K562 (cell line): Measurements from ENCODE around the gene RIN3. TPM values are rescaled to one million over a fixed set of nuclear protein-coding genes. Genes with fewer than 3 reads are reported as not detected.

Experiments used
- ATAC-seq: fragments of 200-7000 bp; cut with Tn5 transposase; 3 replicates; pipeline ENCODE4 v1.9.1; 2020; ENCODE audit warnings: moderate library complexity
- BruUV-seq: library from RNA; stranded (reverse); fragments of 400-500 nt; replicated peaks from 2 replicates; lab custom pipeline; 2021; lab: Mats Ljungman, UMichigan
- CTCF ChIA-PET: fragments of 300-600 bp; formaldehyde crosslinking; extraction: SDS; loops from one replicate; lab custom pipeline; 2021; ENCODE audit warnings: low intra/inter-chr PET ratio; lab: Yijun Ruan, JAX
- POLR2A ChIA-PET: fragments of 300-600, 350-650 bp; sonication (Branson Sonifier 250); formaldehyde crosslinking; extraction: SDS; loops from one replicate; lab custom pipeline; 2021; ENCODE audit warnings: antibody characterized with exemption, inconsistent platforms; lab: Yijun Ruan, JAX
- DNase-seq, 4 experiments: peaks; one replicate each; pipeline versions ENCODE4 v3.0.0 to v3.0.0-alpha.2; 2011 to 2018; ENCODE audit warnings: low spot score in 3 of 4, mixed read lengths in 3 of 4; ENCODE audit errors: extremely low read depth in 1 of 4
- FAIRE-seq: peaks from 2 replicates; lab custom pipeline; 2011; peaks lifted over from hg19 to GRCh38; lab: Jason Lieb, UNC
- H2AFZ ChIP-seq: 2 replicates; pipeline ENCODE4 v1.6.0; 2011; ENCODE audit warnings: low read depth, low read length, control low read depth, inconsistent platforms
- H3K27ac ChIP-seq: fragments of 200-600 bp; 3 replicates; pipeline ENCODE4 v1.8.0; 2011; ENCODE audit warnings: low read depth, mild to moderate bottlenecking, control low read depth, inconsistent platforms, low read length, moderate library complexity, mixed read lengths; ENCODE audit errors: extremely low read depth
- H3K27me3 ChIP-seq, 2 experiments: fragments of 300-600 bp in 1 of 2; 2 replicates in 1 of 2; 3 replicates in 1 of 2; pipeline versions ENCODE4 v1.6.0 to v1.8.0; 2011; ENCODE audit warnings: inconsistent platforms in 2 of 2, low read length in 2 of 2, mild to moderate bottlenecking in 1 of 2, mixed read lengths in 1 of 2, moderate library complexity in 1 of 2; ENCODE audit not compliant: control insufficient read depth in 2 of 2, insufficient read depth in 2 of 2
- H3K36me3 ChIP-seq: fragments of 300-600 bp; 3 replicates; pipeline ENCODE4 v1.8.0; 2011; ENCODE audit warnings: mild to moderate bottlenecking, low read length, inconsistent platforms; ENCODE audit not compliant: control insufficient read depth, insufficient read depth
- H3K4me1 ChIP-seq, 2 experiments: fragments of 200-600 bp in 1 of 2; replicated peaks in 1 of 2; 2 replicates in 1 of 2; 3 replicates in 1 of 2; pipeline versions ENCODE4 v1.5.1 to v1.8.0; 2011; ENCODE audit warnings: inconsistent platforms in 2 of 2, low read length in 2 of 2, mild to moderate bottlenecking in 1 of 2, mixed read lengths in 1 of 2, moderate library complexity in 1 of 2; ENCODE audit not compliant: control insufficient read depth in 2 of 2, insufficient read depth in 2 of 2
- H3K4me2 ChIP-seq: 2 replicates; pipeline ENCODE4 v1.6.1; 2011; ENCODE audit warnings: low read length, control low read depth, inconsistent platforms, mixed read lengths; ENCODE audit not compliant: insufficient read depth
- H3K4me3 ChIP-seq: fragments of 200-600 bp; sonication (generic), shearing (Covaris generic); 2 replicates; pipeline ENCODE4 v1.5.1; 2016; ENCODE audit warnings: control low read depth, inconsistent platforms
- H3K79me2 ChIP-seq: fragments of 200-600 bp; 3 replicates; pipeline ENCODE4 v1.8.0; 2011; ENCODE audit warnings: low read length, inconsistent platforms; ENCODE audit not compliant: control insufficient read depth, insufficient read depth
- H3K9ac ChIP-seq, 2 experiments: 2 replicates each; pipeline versions ENCODE4 v1.6.0 to v1.6.1; 2011; ENCODE audit warnings: low read depth in 2 of 2, low read length in 2 of 2, control low read depth in 1 of 2, inconsistent platforms in 1 of 2, mild to moderate bottlenecking in 1 of 2, mixed read lengths in 1 of 2; ENCODE audit not compliant: insufficient read depth in 1 of 2
- H3K9me1 ChIP-seq: one replicate; pipeline ENCODE4 v1.6.0; 2011; ENCODE audit warnings: inconsistent platforms, mild to moderate bottlenecking, low read length, moderate library complexity; ENCODE audit not compliant: control insufficient read depth, insufficient read depth
- H3K9me3 ChIP-seq: replicated peaks from 2 replicates; pipeline ENCODE4 v1.5.1; 2011; ENCODE audit warnings: low read depth, low read length, inconsistent platforms; ENCODE audit not compliant: control insufficient read depth, insufficient read depth
- H4K20me1 ChIP-seq: replicated peaks from 2 replicates; pipeline ENCODE4 v1.6.1; 2011; ENCODE audit warnings: low read length, inconsistent platforms, mixed read lengths; ENCODE audit not compliant: control insufficient read depth, insufficient read depth
- CHD1 ChIP-seq: fragments of 200-600 bp; sonication (generic); IDR thresholded peaks from one replicate; pipeline ENCODE4 v1.6.1; 2012; ENCODE audit warnings: mild to moderate bottlenecking, moderate library complexity, low read length, inconsistent platforms
- ETS2 ChIP-seq: IDR thresholded peaks from 2 replicates; pipeline ENCODE4 v1.6.1; 2016; ENCODE audit warnings: borderline replicate concordance, missing genetic modification characterization, mild to moderate bottlenecking, moderate library complexity, missing compliant biosample characterization; ENCODE audit not compliant: poor library complexity, severe bottlenecking
- MTA3 ChIP-seq: fragments of 450-650 bp; formaldehyde crosslinking; IDR thresholded peaks from 2 replicates; pipeline ENCODE4 v1.6.1; 2017; ENCODE audit warnings: mild to moderate bottlenecking, borderline replicate concordance
- NFATC3 ChIP-seq: fragments of 450-650 bp; IDR thresholded peaks from 2 replicates; pipeline ENCODE4 v1.6.1; 2017; ENCODE audit warnings: mild to moderate bottlenecking
- PBX2 ChIP-seq, 2 experiments: IDR thresholded peaks in 1 of 2; conservative IDR thresholded peaks in 1 of 2; 2 replicates each; pipeline ENCODE4 v1.6.1; 2016; ENCODE audit warnings: low read depth in 2 of 2, mild to moderate bottlenecking in 1 of 2, missing compliant biosample characterization in 1 of 2, missing genetic modification characterization in 1 of 2, moderate library complexity in 1 of 2
- ZBTB11 ChIP-seq, 3 experiments: fragments of 200-800 bp in 1 of 3; fragments of 250-450 bp in 1 of 3; fragments of 450-650 bp in 1 of 3; sonication (Bioruptor Pico) in 1 of 3; sonication (Bioruptor generic) in 1 of 3; formaldehyde crosslinking in 1 of 3; IDR thresholded peaks; 2 replicates each; pipeline versions ENCODE4 v1.6.1 to v1.8.0; 2016 to 2022; ENCODE audit warnings: mild to moderate bottlenecking in 2 of 3, missing genetic modification characterization in 2 of 3, missing compliant biosample characterization in 1 of 3, moderate library complexity in 1 of 3
- ZNF232 ChIP-seq: sonication (generic); formaldehyde crosslinking; IDR thresholded peaks from 2 replicates; pipeline ENCODE4 v1.8.0; 2022; ENCODE audit warnings: mild to moderate bottlenecking, missing genetic modification reagents
- ZNF518B ChIP-seq: fragments of 250-450 bp; sonication (Bioruptor Pico); IDR thresholded peaks from 2 replicates; pipeline ENCODE4 v1.5.0; 2021; ENCODE audit warnings: mild to moderate bottlenecking, moderate library complexity
- WGBS: fragments of 100-300 bp; shearing (Covaris generic); methylation state at CpG from one replicate; pipeline ENCODE4 v1.1.6; 2016; ENCODE audit warnings: low coverage, mixed read lengths; ENCODE audit not compliant: insufficient coverage; ENCODE audit errors: missing lambda C conversion rate; 5-methylcytosine and 5-hydroxymethylcytosine counted together
- in situ Hi-C: fragments of 300-500 bp; cut with MboI; formaldehyde crosslinking; loops from 4 replicates; pipeline ENCODE4 v1.15.0; 2018; ENCODE audit warnings: inconsistent platforms, mixed read lengths
- intact Hi-C: fragments of 100-400 bp; cut with micrococcal nuclease; formaldehyde crosslinking; loops from 2 replicates; pipeline ENCODE4 v1.14.2; 2022
- polyA plus RNA-seq, 8 experiments: library from polyadenylated mRNA; depleted of rRNA in 4 of 8; stranded (reverse) in 5 of 8; unstranded in 3 of 8; fragments of >200 nt; fragmentation: Nextera tagmentation in 2 of 8; fragmentation: Illumina TruSeq in 1 of 8; extraction: Ambion mirVana in 2 of 8; extraction: Trizol in 1 of 8; gene quantifications; 2 replicates each; pipeline versions ENCODE4 v1.2.1 to v1.2.3, GENCODE V29; 2011 to 2014; ENCODE audit warnings: inconsistent platforms in 1 of 8, missing spikeins in 1 of 8
- total RNA-seq, 7 experiments: library from RNA; depleted of rRNA in 6 of 7; stranded (reverse); fragments of >200 nt in 6 of 7; fragmentation: Illumina TruSeq in 2 of 7; extraction: Trizol in 2 of 7; gene quantifications; 2 replicates each; pipeline versions ENCODE4 v1.2.1 to v1.2.3, GENCODE V29; 2011 to 2021; ENCODE audit warnings: low replicate concordance in 1 of 7

Gene RIN3
- total and polyA plus RNA-seq, 9 of the 15 experiments (the other 6 are each of a cell fraction or from before 2014, with no cell fraction given): 0.01 to 0.49 (median 0.08) TPM; not detected in 5

GRCh38 chr14:92581206-92581605 lies 67.6 kb downstream of the RIN3 start:
- Histone ChIP-seq H4K20me1 (no peaks in the 10 kb centered on the region), H3K4me3 (no peak overlapping the region), H3K4me2 (no peak overlapping the region), H3K9ac (no peak overlapping the region), H3K4me1 (no peaks in the 10 kb centered on the region; a peak in 1 of 5 replicates), H2AFZ (no peak overlapping the region), H3K9me3 (no peaks in the 10 kb centered on the region), H3K9me1 (no peaks in the 10 kb centered on the region), H3K36me3 (no peaks in the 10 kb centered on the region), H3K79me2 (no peaks in the 10 kb centered on the region), H3K27ac (no peak overlapping the region), H3K27me3 (peaks cover 0 to 12% of the 10 kb centered on the region in 2 experiments; a peak in 2 of 5 replicates)
- ChIA-PET CTCF (no interaction called here), POLR2A (no interaction called here)
- DNase-seq (no peak), FAIRE-seq (no peak), ATAC-seq (no peak)
- TF ChIP-seq ZNF232 (CRISPR knock-in tag) (no peak), MTA3 (no peak), ZNF518B (CRISPR knock-in tag) (no peak), ETS2 (tag) (no peak), NFATC3 (no peak), PBX2 (CRISPR knock-in tag; IDR thresholded peaks at IDR 0.05; ENCODE audit: low read depth) (no peak), PBX2 (tag; conservative IDR thresholded peaks at IDR 0.05; ENCODE audit: low read depth) (no peak), ZBTB11 (CRISPR knock-in tag; IDR thresholded peaks at IDR 0.05) (no peak), CHD1 (no peak)
- 3% methylated on average over 5 of the region's 7 CpGs for WGBS
- in situ Hi-C loops: no loop called here
- BruUV-seq: no TSS peak
- intact Hi-C loops: no loop called here
